Measurements from ENCODE around the gene CUEDC2.

DNA sequence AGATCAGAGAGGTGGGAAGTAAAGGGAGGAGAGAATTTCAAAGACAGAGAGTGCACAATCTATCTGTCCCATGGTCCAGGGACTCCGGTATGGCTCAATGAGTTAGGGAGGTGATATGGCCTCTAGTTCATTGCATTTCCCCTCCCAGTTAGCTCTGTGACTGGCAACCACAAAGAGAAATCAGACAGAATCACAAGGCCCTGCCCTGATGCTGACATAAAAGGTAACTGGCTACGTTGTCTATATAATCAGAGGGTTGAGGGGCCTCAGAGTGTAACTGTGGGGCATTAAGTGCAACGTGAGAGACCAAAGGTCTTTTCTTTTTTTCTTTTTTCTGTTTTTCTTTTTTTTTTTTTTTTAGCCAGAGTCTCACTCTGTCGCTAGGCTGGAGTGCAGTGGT, 26.3 kb upstream of the CUEDC2 start:
- TF ChIP-seq, protein P1, sequence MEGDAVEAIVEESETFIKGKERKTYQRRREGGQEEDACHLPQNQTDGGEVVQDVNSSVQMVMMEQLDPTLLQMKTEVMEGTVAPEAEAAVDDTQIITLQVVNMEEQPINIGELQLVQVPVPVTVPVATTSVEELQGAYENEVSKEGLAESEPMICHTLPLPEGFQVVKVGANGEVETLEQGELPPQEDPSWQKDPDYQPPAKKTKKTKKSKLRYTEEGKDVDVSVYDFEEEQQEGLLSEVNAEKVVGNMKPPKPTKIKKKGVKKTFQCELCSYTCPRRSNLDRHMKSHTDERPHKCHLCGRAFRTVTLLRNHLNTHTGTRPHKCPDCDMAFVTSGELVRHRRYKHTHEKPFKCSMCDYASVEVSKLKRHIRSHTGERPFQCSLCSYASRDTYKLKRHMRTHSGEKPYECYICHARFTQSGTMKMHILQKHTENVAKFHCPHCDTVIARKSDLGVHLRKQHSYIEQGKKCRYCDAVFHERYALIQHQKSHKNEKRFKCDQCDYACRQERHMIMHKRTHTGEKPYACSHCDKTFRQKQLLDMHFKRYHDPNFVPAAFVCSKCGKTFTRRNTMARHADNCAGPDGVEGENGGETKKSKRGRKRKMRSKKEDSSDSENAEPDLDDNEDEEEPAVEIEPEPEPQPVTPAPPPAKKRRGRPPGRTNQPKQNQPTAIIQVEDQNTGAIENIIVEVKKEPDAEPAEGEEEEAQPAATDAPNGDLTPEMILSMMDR (IDR thresholded peaks at IDR 0.05; ENCODE audit: insufficient read depth, low read length, poor library complexity, severe bottlenecking) = no peak
- no peak for TF ChIP-seq EZH2phosphoT487 (conservative IDR thresholded peaks at IDR 0.05; ENCODE audit: low read length)
